Measurements from ENCODE around the gene BEST2. TPM values are rescaled to one million over a fixed set of nuclear protein-coding genes. Genes with fewer than 3 reads are reported as not detected.
A peak's percentile ranks its signal among the peaks of the same experiment; 100 is the strongest.
"Not testable (repeated sequence)": the region's sequence is repeated elsewhere in the genome, so short reads cannot be mapped to it uniquely, and the experiment has no call there.

BEST2 gene
- total RNA-seq, 1 donor from 2014 or later: not detected

DNA sequence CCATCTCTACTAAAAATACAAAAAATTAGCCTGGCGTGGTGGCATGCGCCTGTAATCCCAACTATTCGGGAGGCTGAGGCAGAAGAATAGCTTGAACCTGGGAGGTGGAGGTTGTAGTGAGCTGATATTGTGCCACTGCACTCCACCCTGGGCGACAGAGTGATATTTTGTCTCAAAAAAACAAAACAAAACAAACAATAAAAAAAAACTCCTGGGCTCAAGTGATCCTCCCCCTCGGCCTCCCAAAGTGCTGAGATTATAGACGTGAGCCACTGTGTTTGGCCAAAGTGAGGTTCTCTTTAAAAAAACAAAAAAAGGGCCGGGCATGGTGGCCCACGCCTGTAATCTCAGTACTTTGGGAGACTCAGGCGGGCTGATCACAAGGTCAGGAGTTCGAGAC is 35.9 kb downstream of the BEST2 start:
- DNase-seq (ENCODE audit: low spot score): no peak

DNA sequence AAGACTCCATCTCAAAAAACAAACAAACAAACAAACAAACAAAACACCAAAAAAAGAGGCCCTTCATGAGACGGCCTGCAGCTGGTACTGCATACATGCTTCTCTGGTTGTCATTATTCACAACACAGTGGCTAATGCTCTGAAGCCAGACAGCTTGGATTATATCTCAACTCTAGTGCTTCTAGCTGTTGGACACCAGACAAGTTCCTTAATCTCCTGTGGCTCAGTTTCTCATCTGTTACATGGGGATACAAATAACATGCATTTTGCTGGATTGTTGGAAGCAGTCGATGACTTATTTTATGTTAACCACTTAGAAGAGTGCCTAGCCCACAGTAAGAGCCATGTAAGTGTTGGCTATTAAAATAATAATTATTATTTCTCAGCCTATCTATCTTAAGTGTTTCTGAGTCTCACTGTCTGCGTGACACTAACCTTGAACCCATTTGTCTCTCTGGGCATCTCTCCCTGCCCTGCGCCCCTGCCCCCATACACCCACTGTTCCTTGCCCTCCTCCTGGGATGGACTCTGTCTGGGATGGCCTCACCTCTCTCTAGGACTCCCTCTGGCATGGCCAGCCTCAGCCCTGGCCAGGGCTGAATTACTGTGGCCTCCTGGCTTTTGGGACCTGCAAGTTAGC is 36.6 kb downstream of the BEST2 start:
- DNase-seq (ENCODE audit: low spot score): no peak

DNA sequence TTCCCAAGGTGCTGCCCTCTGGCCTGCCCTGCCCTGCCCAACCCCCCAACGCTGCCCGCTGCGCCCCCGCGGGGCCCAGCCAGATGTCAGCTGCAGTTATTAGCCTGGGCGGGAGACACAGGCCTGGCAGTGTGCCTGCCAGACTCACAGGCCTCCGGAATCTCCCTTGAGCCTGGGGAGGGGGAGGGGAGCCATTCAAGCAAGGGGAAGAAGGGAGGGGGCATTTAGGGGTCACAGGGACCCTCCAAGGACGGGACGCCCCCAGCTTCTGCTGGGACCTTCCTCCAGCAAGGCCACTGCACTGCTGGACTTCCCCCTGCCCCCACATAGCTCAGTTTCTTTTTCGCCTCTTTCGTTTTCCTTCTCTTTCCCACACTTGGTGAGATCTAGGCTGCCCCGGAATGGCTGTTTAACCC is 37.1 kb downstream of the BEST2 start:
- peak; percentile 72 for DNase-seq (ENCODE audit: low spot score)

DNA sequence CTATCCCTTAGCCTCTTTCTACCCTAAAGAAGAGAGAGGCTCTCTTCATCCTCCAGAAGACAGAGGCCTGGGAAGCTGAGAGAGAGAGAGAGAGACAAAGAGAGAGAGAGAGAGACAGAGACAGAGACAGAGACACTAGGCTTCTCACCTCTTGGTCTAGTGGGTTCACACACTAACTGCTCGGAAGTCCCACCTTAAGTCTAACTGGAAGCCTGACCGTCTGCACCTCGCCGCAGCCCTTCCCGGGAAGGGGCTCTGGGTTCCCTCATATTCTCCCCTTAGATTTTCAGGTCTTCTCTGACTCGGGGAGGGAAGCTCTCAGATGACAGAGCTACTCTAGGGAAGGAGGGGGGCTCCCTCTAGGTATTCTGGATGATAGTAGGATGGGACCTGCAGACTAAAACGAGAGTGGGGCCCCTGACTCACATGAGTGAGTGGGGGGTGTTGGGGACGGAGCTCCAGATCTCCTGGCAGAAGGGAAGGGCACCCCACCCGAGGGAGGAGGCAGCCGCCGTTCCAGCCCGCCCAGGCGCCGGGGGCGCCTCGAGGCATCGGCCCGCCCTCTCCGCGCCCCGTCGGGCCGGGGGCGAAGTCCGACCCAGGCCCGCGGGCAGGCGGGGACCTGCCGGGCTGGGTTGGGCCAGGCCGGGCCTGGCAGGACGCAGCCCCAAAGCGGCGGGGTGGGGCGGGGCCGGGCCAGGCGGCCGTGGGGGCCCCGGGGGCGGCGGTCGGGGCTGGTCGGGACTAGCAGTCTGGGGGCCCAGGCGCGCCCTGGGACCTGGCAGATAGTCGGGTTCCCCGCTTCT is 37.7 kb downstream of the BEST2 start:
- DNase-seq (ENCODE audit: low spot score): no peak

DNA sequence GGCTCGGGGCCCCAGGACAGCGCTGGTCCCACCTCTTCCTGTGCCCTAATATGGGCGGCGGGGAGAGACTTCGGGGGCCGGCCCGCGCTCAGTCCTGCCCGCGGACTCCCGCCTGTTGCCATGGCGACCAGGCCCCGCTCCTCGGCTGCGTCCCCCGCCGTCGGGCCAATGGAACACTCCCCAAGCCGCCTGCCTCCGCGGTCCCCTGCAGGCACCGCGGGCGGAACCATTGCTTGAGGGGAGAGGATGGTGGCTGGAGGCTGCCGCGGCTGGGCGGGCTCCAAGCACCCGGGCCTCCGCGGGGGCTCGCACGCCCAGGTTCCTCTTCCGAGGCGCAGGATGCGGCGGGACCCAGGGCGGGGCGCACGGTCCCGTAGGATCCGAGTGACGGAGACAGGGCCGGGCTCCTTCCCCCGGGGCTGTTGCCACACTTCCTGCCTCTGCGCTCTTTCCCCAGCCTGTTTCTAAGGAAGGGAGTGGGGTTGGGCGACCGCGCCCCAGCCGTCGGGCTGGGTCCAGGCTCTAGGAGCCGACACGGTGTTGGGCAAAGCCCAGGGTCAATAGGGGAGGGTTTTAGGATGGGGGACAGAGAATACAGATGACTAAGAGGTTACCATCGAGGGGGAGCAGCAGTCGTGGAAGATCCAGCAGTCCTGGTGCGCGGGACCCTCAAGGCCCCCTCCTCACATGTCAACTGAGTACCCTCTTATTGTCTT is 38.5 kb downstream of the BEST2 start:
- peak; percentile 95 for DNase-seq (ENCODE audit: low spot score)

DNA sequence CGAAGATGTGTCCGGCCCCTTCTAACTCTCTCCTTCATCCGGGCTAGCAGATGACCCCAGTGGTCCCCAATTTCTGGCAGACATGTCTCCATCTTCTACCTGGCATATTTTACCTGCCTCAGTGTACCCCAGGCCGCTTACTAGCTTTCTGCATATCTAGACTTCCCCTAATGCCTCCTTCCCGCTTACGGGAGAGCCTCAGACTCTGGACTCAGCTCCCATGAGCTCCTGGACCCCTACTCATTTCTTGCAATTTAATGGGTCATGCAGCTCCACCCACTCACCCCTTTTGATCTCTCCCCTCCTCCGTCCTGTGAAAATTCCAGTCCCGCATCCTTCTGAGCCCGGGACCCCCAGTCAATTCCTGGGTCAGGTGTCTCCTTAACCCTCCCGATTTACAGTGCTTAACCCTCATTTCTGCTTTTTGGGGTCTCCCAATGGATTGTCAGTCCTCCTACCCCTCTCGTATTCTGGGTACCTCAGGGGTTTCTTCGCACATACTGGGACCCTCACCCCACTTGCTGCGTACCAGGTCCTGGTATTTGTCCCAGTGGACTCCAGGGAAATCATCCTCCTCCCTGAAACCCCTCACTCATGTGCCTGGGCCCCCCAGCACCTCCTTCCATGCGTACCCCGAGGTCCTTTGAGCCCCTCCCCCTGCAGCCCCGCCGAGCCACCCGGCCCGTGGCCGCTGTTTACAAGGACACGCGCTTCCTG is 39.2 kb downstream of the BEST2 start:
- no peak for DNase-seq (ENCODE audit: low spot score)

DNA sequence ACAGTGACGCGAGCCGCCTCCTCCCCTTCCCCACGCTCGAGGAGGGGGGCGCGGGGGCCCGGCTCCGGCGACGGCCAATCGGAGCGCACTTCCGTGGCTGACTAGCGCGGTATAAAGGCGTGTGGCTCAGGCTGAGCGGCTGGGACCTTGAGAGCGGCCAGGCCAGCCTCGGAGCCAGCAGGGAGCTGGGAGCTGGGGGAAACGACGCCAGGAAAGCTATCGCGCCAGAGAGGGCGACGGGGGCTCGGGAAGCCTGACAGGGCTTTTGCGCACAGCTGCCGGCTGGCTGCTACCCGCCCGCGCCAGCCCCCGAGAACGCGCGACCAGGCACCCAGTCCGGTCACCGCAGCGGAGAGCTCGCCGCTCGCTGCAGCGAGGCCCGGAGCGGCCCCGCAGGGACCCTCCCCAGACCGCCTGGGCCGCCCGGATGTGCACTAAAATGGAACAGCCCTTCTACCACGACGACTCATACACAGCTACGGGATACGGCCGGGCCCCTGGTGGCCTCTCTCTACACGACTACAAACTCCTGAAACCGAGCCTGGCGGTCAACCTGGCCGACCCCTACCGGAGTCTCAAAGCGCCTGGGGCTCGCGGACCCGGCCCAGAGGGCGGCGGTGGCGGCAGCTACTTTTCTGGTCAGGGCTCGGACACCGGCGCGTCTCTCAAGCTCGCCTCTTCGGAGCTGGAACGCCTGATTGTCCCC is 39.9 kb downstream of the BEST2 start, which contains the start of gene JUNB:
JUNB (plus strand) TSS at position 142 of the 706 bp plus-strand sequence; CDS start at position 428, 286 bp downstream.
- DNase-seq (ENCODE audit: low spot score): peak; percentile 98

DNA sequence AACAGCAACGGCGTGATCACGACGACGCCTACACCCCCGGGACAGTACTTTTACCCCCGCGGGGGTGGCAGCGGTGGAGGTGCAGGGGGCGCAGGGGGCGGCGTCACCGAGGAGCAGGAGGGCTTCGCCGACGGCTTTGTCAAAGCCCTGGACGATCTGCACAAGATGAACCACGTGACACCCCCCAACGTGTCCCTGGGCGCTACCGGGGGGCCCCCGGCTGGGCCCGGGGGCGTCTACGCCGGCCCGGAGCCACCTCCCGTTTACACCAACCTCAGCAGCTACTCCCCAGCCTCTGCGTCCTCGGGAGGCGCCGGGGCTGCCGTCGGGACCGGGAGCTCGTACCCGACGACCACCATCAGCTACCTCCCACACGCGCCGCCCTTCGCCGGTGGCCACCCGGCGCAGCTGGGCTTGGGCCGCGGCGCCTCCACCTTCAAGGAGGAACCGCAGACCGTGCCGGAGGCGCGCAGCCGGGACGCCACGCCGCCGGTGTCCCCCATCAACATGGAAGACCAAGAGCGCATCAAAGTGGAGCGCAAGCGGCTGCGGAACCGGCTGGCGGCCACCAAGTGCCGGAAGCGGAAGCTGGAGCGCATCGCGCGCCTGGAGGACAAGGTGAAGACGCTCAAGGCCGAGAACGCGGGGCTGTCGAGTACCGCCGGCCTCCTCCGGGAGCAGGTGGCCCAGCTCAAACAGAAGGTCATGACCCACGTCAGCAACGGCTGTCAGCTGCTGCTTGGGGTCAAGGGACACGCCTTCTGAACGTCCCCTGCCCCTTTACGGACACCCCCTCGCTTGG is 40.7 kb downstream of the BEST2 start:
- DNase-seq (ENCODE audit: low spot score): peak; percentile 74

DNA sequence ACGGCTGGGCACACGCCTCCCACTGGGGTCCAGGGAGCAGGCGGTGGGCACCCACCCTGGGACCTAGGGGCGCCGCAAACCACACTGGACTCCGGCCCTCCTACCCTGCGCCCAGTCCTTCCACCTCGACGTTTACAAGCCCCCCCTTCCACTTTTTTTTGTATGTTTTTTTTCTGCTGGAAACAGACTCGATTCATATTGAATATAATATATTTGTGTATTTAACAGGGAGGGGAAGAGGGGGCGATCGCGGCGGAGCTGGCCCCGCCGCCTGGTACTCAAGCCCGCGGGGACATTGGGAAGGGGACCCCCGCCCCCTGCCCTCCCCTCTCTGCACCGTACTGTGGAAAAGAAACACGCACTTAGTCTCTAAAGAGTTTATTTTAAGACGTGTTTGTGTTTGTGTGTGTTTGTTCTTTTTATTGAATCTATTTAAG is 41.3 kb downstream of the BEST2 start:
- no peak for DNase-seq (ENCODE audit: low spot score)

DNA sequence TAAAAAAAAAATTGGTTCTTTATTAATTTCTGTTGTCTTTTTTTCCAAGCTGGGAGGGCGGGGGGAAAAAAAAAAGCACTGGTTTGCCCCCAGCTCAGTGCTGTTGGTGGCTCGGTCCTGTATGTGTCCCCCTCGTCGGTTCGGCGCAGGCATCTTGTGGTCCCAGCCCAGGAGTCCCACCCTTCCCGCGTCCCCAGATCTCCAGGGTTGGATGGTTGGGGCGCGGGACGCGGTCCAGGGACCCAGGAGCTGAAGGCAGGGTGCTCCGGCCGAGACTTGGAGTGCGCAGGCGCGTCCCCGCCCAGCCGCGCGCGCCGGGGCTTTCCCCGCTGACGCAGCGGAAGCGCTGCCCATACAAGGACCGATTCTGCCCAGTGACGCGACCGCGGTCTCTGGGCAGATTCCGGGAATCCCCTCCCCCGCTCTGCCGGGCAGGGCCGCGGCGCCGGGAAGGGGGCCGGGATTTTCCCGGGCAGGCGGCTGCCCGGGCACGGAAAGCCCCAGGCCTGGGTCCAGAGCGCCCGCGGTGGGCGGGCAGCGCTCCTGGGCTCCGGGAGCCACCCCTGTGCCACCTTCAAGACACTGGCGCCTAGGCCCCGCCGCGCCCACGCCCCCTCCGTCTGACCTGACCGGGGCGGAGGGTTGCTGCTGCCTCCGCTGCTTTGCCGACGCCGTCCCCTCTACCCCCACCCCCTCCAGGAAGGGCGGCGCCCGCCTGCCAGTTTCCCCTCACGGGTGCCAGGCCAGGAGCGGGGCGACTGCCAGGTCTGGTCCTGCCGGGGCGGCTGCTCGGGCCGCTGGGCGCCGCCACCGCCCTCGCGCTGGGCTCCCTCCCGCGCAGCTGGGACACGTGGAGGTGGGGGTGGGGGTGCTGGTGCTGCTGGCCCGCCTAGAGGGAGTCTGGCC is 42.0 kb downstream of the BEST2 start:
- peak; percentile 96 for DNase-seq (ENCODE audit: low spot score)

DNA sequence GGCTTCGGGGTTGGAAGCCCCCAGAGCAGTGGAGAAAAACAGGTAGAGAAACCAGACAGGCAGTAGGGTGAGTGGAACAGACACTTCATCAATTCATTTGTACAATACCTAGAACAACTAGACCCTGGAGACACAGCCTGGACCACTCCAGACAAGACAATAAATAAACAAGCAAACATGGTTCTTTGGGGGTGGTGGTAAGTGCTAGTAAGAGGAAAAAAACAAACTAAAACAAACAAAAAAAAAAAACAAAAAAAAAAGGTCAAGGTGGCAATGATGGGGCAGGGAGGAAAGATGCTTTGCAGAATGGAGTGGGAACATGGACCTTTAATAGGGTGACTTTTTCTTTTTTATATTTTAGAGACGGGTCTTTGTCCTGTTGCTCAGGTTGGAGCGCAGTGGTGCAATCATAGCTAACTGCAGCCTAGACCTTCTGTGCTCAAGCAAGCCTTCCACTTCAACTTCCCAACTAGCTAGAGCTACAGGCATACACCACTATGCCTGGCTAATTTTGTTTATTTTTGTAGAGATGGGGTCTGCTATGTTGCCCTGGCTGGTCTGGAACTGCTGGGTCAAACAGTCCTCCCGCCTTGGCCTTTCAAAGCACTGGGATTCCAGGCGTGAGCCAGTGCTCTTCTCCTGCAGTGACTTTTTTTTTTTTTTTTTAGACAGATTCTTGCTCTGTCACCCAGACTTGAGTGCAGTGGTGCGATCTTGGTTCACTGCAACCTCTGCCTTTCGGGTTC is 42.8 kb downstream of the BEST2 start:
- DNase-seq (ENCODE audit: low spot score): no peak

DNA sequence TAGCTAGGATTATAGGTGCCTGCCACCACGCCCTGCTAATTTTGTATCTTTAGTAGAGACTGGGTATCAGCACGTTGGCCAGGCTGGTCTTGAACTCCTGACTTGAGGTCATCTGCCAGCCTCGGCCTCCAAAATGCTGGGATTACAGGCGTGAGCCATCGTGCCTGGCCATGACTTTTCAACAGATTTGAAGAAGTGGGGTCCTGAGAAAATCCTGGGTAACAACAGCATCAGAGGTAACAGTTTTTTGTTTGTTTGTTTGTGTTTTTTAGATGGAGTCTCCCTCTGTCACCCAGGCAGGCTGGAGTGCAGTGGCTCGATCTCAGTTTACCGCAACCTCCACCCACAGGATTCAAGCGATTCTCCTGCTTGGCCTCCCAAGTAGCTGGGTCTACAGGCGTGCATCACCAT is 43.4 kb downstream of the BEST2 start:
- DNase-seq (ENCODE audit: low spot score): no peak

DNA sequence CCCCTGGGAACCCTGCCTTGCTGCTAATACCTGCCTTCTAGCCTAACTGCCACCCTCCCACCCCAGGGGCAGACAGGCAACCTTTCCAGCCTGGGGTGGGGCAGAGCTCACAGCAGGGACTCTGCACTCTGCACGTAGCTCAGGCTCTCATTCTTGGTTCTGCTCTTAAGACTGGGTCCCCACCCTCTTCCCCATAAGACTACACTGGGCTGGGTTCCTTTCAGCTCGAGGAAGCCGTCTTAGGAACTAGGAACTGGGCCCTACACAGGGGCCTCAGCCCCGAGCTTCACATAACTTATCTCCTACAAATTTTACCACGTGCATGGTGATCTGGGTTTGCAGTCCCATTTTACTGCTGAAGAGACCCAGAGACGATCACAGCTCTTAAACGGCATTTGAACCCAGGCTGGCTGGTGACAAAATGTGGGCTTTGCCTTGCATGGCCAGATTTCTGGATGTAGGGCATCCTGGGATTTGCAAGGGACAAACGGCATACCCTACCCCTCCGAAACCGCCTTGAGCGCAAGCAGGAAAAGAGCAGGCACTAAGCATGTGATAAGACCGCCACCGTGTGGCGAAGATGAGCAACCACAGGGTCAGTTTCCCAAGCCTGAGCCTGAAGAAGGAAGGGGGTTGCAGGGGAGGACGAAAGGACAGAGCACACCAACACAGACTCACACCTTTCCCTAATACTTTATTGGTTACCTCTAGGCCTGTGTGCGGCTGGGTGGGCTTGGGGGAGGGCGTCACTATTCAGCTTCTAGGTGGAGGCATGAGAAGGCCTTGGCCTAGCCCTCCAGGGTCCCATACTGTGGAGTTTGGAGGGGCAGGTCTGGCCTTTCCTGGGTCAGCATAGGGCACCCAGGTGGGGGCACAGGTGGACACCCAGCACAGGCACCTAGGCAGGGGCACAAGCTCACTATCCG is 44.8 kb downstream of the BEST2 start:
- peak; percentile 74 for DNase-seq (ENCODE audit: low spot score)

DNA sequence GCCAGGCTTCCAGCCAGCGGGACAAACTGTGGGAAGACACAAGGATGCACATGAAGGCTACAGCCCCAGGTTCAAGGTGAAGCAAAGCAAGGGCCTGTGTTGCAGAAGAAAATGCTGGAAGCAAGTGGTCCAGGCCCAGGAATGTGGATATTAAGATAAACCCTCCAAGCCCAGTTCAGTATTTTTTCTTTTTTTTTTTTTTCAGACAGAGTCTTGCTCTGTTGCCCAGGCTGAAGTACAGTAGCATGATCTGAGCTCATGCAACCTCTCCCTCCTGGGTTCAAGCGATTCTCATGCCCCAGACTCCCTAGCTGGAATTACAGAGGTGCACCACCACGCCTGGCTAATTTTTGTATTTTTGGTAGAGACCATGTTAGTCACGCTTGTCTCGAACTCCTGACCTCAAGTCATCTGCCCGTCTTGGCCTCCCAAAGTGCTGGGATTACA is 45.6 kb downstream of the BEST2 start:
- DNase-seq (ENCODE audit: low spot score): no peak

DNA sequence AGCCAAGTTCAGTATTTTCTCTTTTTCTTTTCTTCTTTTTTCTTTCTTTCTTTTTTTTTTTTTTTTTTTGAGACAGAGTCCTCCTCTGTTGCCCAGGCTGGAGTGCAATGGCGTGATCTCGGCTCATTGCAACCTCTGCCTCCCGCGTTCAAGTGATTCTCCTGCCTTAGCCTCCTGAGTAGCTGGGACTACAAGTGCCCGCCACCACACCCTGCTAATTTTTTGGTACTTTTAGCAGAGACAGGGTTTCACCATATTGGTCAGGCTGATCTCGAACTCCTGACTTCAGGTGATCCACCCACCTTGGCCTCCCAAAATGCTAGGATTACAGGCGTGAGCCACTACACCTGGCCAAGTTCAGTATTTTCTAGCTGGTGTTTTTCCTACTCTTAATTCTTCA is 46.0 kb downstream of the BEST2 start:
- DNase-seq (ENCODE audit: low spot score): not testable (repeated sequence)

DNA sequence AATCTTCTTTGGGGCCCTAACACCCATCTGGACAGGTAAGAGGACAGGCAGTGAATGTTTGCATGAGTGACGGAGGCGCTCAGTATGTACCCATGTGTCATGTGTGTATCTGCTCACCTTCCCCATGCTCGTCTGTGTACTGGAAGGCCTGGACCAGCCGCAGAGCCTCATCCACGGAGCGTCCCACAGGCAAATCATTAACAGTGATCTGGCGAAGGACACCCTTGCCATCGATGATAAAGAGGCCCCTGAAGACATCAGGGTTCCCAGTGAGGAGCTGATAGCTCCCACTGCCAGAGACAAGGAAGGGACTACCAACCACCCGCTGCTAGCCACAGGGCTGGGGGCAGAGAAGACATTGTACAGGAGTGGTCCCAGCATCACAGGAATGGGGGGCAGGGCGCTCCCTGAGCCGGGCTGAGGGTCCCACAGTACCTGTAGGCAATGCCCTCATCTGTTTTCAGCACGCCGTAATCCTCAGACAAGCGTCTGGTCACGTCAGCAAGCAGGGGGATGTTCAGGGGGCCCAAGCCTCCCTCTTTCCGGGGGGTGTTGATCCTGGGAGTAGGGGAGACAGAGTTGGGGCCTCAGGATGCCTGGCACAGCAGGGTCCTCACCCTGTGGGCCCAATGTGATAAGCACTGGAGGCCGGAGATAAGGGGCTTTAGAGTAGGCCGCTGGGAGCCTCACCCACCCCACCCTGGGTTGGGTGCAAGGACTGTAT is 48.3 kb downstream of the BEST2 start:
- DNase-seq (ENCODE audit: low spot score): no peak

DNA sequence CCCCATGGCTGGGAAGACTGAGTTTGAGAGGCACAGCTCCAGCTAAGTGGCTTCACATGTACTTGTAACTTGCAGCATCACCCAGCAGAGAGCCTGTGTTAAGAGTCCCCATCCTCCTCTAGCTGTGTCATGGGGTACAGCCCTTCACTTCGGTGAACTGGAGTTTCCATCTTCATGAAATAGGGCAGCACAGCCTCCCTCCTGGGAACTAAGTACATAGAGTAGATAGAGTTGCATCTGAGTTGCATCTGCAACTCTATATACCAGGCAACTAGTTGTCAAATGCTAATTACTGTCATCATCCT is 48.8 kb downstream of the BEST2 start:
- no peak for DNase-seq (ENCODE audit: low spot score)
